Activated naive CD4-positive, alpha-beta T cell treated with anti-CD3 and anti-CD28 coated beads for 36 hours (primary cell): ENCODE results near the gene SEC23A. TPM values are rescaled to one million over a fixed set of nuclear protein-coding genes. Genes with fewer than 3 reads are reported as not detected.
"Not testable (repeated sequence)": the region's sequence is repeated elsewhere in the genome, so short reads cannot be mapped to it uniquely, and the experiment has no call there.

ENCODE experiments used
- CTCF ChIA-PET: fragments of 350-600 bp; sonication (Branson Sonifier 250); formaldehyde crosslinking; loops from one replicate; lab custom pipeline; 2021; ENCODE audit warnings: antibody characterized with exemption; lab: Charles Lee
- DNase-seq: peaks from one replicate; pipeline ENCODE4 v3.0.0-alpha.2; 2020
- H3K27ac Mint-ChIP-seq: one replicate; pipeline ENCODE4 v1.8.0; 2021; ENCODE audit warnings: mild to moderate bottlenecking, mixed read lengths
- H3K27me3 Mint-ChIP-seq: one replicate; pipeline ENCODE4 v1.8.0; 2021; ENCODE audit warnings: low read depth, mixed read lengths
- H3K36me3 Mint-ChIP-seq: one replicate; pipeline ENCODE4 v1.8.0; 2021; ENCODE audit warnings: low read depth, mixed read lengths
- H3K4me1 Mint-ChIP-seq: one replicate; pipeline ENCODE4 v1.8.0; 2021; ENCODE audit warnings: low read depth, mixed read lengths
- H3K4me3 Mint-ChIP-seq: one replicate; pipeline ENCODE4 v1.8.0; 2021; ENCODE audit warnings: mild to moderate bottlenecking, moderate library complexity, mixed read lengths
- H3K9me3 Mint-ChIP-seq: one replicate; pipeline ENCODE4 v1.8.0; 2021; ENCODE audit warnings: mixed read lengths
- intact Hi-C: fragments of 100-400 bp; cut with micrococcal nuclease; formaldehyde crosslinking; loops from one replicate; pipeline ENCODE4 v1.15.1; 2023
- total RNA-seq, 2 experiments: library from RNA; stranded (reverse); gene quantifications; one replicate each; pipeline ENCODE4 v1.2.3, GENCODE V29; 2021

Gene SEC23A
- total RNA-seq, 2 experiments from 2014 or later, result 40.2 to 48.0 TPM

- CTCF ChIA-PET, result no interaction called here
These were observed 77.7 kb downstream of the SEC23A start for GRCh38 chr14:39025250-39025809.

GRCh38 chr14:39023939-39024871 lies 78.8 kb downstream of the SEC23A start:
- no peak for DNase-seq
- CTCF ChIA-PET, result interaction anchor here (0.9 kb wide), 1 partner anchor 73 kb away, joined by 3 read pairs; no protein-coding TSS in a partner anchor

More at GRCh38 chr14:39025250-39025809, 77.7 kb downstream of the SEC23A start:
- Mint-ChIP-seq H3K27ac (no peak overlapping the region), H3K27me3 (no peaks in the 10 kb centered on the region), H3K9me3 (no peaks in the 10 kb centered on the region), H3K4me3 (no peak overlapping the region), H3K4me1 (no peaks in the 10 kb centered on the region), H3K36me3 (peaks cover 7% of the 10 kb centered on the region)
- intact Hi-C loops, result loop anchor here (10.0 kb wide), 1 partner anchor 1431 kb away; the partner anchor contains the start of genes FOXA1 and TTC6
- no peak for DNase-seq

GRCh38 chr14:39017096-39018016 lies 85.7 kb downstream of the SEC23A start:
- CTCF ChIA-PET, result interaction anchor here (1.1 to 2.9 kb wide), 3 partner anchors 13 to 150 kb away, joined by 3 to 11 read pairs (median 6); no protein-coding TSS in a partner anchor

More at GRCh38 chr14:39023939-39024871, 78.8 kb downstream of the SEC23A start:
- intact Hi-C loops, result loop anchor here (10.0 kb wide), 1 partner anchor 1429 kb away; the partner anchor contains the start of genes FOXA1 and TTC6
- Mint-ChIP-seq H3K36me3 (no peaks in the 10 kb centered on the region), H3K27me3 (no peaks in the 10 kb centered on the region), H3K4me1 (no peaks in the 10 kb centered on the region), H3K27ac (no peak overlapping the region), H3K9me3 (no peaks in the 10 kb centered on the region), H3K4me3 (no peak overlapping the region)

GRCh38 chr14:39016733-39017095 lies 86.3 kb downstream of the SEC23A start:
- Mint-ChIP-seq H3K9me3 (no peaks in the 10 kb centered on the region), H3K27ac (no peak overlapping the region), H3K36me3 (peaks cover 2% of the 10 kb centered on the region), H3K4me3 (no peak overlapping the region), H3K4me1 (no peaks in the 10 kb centered on the region), H3K27me3 (no peaks in the 10 kb centered on the region)
- CTCF ChIA-PET, result interaction anchor here (0.6 to 2.9 kb wide), 7 partner anchors 14 to 293 kb away, joined by 3 to 11 read pairs (median 6); no protein-coding TSS in a partner anchor
- intact Hi-C loops, result no loop called here
- no peak for DNase-seq

More at GRCh38 chr14:39017096-39018016, 85.7 kb downstream of the SEC23A start:
- H3K4me3 Mint-ChIP-seq, H3K27ac Mint-ChIP-seq, H3K36me3 Mint-ChIP-seq, H3K4me1 Mint-ChIP-seq, H3K27me3 Mint-ChIP-seq, intact Hi-C loops, DNase-seq, H3K9me3 Mint-ChIP-seq: not testable (repeated sequence)

- intact Hi-C loops, result loop anchor here (1.0 kb wide), 5 partner anchors 149 to 1113 kb away; no protein-coding TSS in a partner anchor
- Mint-ChIP-seq H3K27me3 (no peaks in the 10 kb centered on the region), H3K4me3 (no peak overlapping the region), H3K4me1 (no peaks in the 10 kb centered on the region), H3K9me3 (no peaks in the 10 kb centered on the region), H3K27ac (no peak overlapping the region), H3K36me3 (peaks cover 2% of the 10 kb centered on the region)
- CTCF ChIA-PET, result interaction anchor here (0.6 to 2.9 kb wide), 19 partner anchors 15 to 1114 kb away, joined by 3 to 11 read pairs (median 3); partner anchors contain the start of gene GEMIN2
- no peak for DNase-seq
These were observed 87.0 kb downstream of the SEC23A start for GRCh38 chr14:39015964-39016577.

GRCh38 chr14:39015360-39015961 lies 87.6 kb downstream of the SEC23A start:
- no peaks in the 10 kb centered on the region for H3K9me3 Mint-ChIP-seq
- no peak overlapping the region for H3K27ac Mint-ChIP-seq
- peaks cover 2% of the 10 kb centered on the region for H3K36me3 Mint-ChIP-seq
- intact Hi-C loops, result loop anchor here (1.0 kb wide), 5 partner anchors 148 to 1112 kb away; no protein-coding TSS in a partner anchor
- CTCF ChIA-PET, result interaction anchor here (0.6 to 2.9 kb wide), 18 partner anchors 18 to 1113 kb away, joined by 3 to 11 read pairs (median 4); partner anchors contain the start of gene GEMIN2
- peak; percentile 51 for DNase-seq
- H3K4me1 Mint-ChIP-seq, result no peaks in the 10 kb centered on the region
- H3K27me3 Mint-ChIP-seq, result no peaks in the 10 kb centered on the region
- no peak overlapping the region for H3K4me3 Mint-ChIP-seq

- H3K9me3 Mint-ChIP-seq, result no peaks in the 10 kb centered on the region
- no peak overlapping the region for H3K27ac Mint-ChIP-seq
- CTCF ChIA-PET, result interaction anchor here (0.6 to 2.9 kb wide), 4 partner anchors 74 to 183 kb away, joined by 3 to 11 read pairs (median 4); no protein-coding TSS in a partner anchor
- H3K27me3 Mint-ChIP-seq, result no peaks in the 10 kb centered on the region
- peaks cover 2% of the 10 kb centered on the region for H3K36me3 Mint-ChIP-seq
- intact Hi-C loops, result no loop called here
- no peak for DNase-seq
- no peaks in the 10 kb centered on the region for H3K4me1 Mint-ChIP-seq
- no peak overlapping the region for H3K4me3 Mint-ChIP-seq
These were observed 88.6 kb downstream of the SEC23A start for GRCh38 chr14:39014460-39014859.

- H3K36me3 Mint-ChIP-seq, H3K27ac Mint-ChIP-seq, CTCF ChIA-PET, DNase-seq, intact Hi-C loops, H3K27me3 Mint-ChIP-seq, H3K4me3 Mint-ChIP-seq, H3K4me1 Mint-ChIP-seq, H3K9me3 Mint-ChIP-seq: not testable (repeated sequence)
These were observed 94.1 kb downstream of the SEC23A start for GRCh38 chr14:39008965-39009364.

- no peaks in the 10 kb centered on the region for H3K27me3 Mint-ChIP-seq
- no peak overlapping the region for H3K4me3 Mint-ChIP-seq
- no peak for DNase-seq
- CTCF ChIA-PET, result interaction anchor here (0.7 kb wide), 1 partner anchor 131 kb away, joined by 3 read pairs; no protein-coding TSS in a partner anchor
- no peaks in the 10 kb centered on the region for H3K9me3 Mint-ChIP-seq
- intact Hi-C loops, result no loop called here
- H3K36me3 Mint-ChIP-seq, result no peaks in the 10 kb centered on the region
- no peaks in the 10 kb centered on the region for H3K4me1 Mint-ChIP-seq
- no peak overlapping the region for H3K27ac Mint-ChIP-seq
These were observed 96.2 kb downstream of the SEC23A start for GRCh38 chr14:39006721-39007410.

- Mint-ChIP-seq H3K36me3 (no peaks in the 10 kb centered on the region), H3K27ac (no peak overlapping the region), H3K9me3 (no peaks in the 10 kb centered on the region), H3K4me3 (no peak overlapping the region), H3K4me1 (no peaks in the 10 kb centered on the region), H3K27me3 (no peaks in the 10 kb centered on the region)
- DNase-seq, result no peak
- CTCF ChIA-PET, result no interaction called here
- intact Hi-C loops, result no loop called here
These were observed 97.8 kb downstream of the SEC23A start for GRCh38 chr14:39005044-39005880.
